ENCODE measurements around the gene ACTA1.

DNA sequence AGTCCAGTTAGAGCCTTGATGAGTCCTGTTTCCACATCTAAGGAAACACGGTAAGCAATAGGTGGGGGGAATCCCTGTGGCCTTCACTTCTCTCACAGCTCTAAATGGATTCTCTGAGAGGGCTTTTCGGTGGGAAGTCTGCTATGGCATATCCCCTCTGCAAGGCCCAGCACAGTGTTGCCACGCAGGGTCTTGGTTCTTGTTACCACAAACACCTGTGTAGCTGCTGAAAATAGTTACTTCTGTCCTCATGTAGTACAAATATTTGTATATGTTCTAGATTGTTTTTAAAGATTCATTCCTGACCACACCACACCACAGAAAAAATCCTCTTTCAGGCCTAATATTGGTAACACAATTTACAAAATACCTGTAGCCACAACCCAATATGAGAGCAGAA lies 5.6 kb downstream of the ACTA1 start:
- TF ChIP-seq CTCF (IDR thresholded peaks at IDR 0.05): no peak
- no peak for TF ChIP-seq POLR2A (IDR thresholded peaks at IDR 0.05)
- TF ChIP-seq POLR2AphosphoS5 (IDR thresholded peaks at IDR 0.05): no peak
- TF ChIP-seq EP300 (IDR thresholded peaks at IDR 0.05): no peak
